Measurements from ENCODE around the gene WDHD1.

DNA sequence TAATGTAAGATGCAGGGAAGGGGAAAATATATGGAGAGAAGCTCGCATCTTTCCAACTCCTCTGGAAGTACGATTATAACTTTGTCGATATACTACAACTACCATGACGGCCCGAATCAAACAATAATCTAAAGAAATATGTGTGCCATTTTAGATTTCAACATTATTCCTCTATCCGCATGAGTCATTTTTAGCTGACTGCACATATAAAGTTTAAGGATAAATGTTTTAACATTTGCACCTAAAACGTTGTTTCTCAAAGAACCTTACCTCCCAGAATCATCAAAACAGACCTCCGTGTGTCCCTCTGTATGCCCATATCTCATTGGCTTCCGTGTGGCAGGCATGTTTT lies 482 bp downstream of the WDHD1 start:
- TF ChIP-seq CTCF (IDR thresholded peaks at IDR 0.05), result no peak
- no peak for TF ChIP-seq POLR2A (IDR thresholded peaks at IDR 0.05)

Data from thyroid gland (tissue), 4 donors.